ENCODE measurements around the gene ADAMTSL2.
A peak's percentile ranks its signal among the peaks of the same experiment; 100 is the strongest.

ADAMTSL2 gene

DNA sequence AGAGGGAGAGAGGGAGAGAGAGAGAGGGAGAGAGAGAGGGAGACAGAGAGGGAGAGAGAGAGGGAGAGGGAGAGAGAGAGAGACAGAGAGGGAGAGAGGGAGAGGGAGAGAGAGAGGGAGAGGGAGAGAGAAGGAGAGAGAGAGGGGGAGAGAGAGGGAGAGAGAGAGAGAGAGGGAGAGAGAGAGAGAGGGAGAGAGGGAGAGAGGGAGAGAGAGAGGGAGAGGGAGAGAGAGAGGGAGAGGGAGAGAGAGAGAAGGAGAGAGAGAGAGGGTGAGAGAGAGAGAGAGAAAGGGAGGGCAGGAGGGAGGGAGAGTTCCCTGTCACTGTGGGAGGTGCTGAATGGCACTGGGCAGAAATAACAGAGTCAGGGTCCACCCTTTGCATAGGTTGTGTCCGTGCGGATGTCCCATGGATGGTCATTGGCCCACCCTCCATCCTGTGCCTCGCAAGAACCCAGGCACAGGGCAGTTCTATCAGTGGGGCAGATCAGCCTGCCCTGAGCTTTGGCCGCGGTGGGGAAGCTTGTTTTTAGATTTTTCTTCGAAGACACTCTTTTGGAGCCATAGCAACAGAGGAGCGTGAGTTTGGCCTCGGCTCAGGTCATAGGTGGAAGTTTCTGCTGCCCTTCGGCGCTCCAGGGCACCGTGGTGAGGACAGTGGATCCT, 30.1 kb downstream of the ADAMTSL2 start:
- intact Hi-C loops (cut with DNase I) = no loop called here
- no peak for DNase-seq

DNA sequence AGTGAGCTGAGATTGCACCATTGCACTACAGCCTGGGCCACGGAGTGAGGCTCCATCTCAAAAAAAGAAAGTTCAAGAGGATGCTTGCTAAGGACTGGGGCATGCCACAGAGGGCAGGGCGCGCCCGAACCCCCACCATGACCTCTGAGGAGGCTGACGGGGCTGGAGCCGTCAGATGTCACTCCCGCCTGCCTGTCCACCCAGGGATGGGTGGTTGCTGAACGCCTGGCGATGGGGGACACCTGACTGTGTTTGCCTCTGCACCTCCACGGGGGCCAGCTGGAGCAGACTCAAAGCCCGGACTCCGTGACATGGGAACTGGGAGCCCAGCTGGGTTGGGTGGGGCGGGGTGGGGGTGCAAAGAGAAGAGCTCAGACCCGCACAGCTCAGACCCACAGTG, 31.9 kb downstream of the ADAMTSL2 start:
- intact Hi-C loops (cut with DNase I) = no loop called here
- DNase-seq = no peak

DNA sequence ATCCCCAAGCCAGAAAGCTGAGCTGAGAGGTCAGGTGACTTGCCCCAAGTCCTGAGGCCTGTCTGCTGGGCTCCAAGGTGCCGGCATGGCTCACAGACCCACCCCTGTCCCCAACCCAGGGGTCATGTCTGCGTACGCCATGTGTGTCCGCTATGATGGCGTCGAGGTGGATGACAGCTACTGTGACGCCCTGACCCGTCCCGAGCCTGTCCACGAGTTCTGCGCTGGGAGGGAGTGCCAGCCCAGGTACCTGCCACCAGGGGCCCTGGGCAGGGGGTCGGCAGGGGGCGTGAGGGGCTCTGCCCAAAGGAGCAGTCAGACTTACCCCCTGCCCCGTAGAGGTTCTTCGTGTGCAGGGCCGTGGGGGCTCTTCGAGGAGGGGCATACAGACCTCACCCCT, 32.3 kb downstream of the ADAMTSL2 start:
- intact Hi-C loops (cut with DNase I) = no loop called here
- DNase-seq = no peak

GRCh38 chr9:133568186-133568585, 33.7 kb downstream of the ADAMTSL2 start:
- DNase-seq = no peak

DNA sequence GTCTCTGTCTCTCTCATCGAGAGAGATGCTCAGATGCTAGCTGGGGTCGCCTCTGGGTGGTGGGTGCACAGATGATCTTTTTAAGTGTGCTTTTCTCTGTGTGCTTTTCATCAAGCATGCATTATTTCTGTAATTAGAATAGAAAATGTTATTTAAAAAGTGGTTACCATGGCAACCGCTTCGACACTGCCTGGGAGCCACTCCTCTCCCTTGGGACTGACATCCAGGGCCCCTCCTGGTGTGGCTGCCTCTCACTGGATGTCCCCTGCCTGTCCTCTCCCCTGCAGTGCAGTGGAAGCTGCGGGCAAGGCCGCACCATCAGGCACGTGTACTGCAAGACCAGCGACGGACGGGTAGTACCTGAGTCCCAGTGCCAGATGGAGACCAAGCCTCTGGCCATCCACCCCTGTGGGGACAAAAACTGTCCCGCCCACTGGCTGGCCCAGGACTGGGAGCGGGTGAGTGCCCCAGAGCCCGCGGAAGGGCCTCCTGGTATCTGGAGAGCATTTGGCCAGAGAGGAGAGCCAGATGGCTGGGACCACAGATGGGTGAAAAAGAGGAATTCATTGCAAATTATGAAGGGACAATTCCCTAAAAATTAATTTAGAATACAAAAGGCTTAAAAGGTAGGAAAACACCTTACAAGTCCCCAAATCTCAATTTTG, 34.7 kb downstream of the ADAMTSL2 start:
- peak in 1 of 42 donors; percentile 44 for DNase-seq
- intact Hi-C loops (cut with DNase I) = no loop called here

More at GRCh38 chr9:133568186-133568585, 33.7 kb downstream of the ADAMTSL2 start:
- intact Hi-C loops (cut with DNase I) = no loop called here

GRCh38 chr9:133569891-133570690, 35.6 kb downstream of the ADAMTSL2 start:
- no peak for DNase-seq
- intact Hi-C loops (cut with DNase I) = no loop called here

DNA sequence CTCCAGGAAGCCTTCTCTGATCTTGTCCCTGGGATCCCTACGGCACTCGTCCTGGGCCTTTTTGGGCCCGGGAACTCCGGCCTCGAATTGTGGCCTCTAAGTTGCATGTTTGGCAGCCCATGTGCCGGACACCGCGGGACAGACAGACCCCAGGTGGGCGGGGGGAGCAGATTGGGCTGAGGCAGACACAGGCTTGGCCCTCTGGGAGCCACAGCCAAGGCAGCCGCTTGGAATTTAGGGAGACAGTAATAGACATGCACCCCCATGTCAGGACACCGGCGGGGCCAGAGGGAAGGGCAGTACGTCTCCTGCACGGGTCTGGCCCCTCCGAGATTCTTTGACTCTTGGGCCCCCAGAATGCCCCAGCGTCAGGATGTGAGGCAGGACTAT, 36.2 kb downstream of the ADAMTSL2 start:
- DNase-seq = no peak
- intact Hi-C loops (cut with DNase I) = no loop called here

DNA sequence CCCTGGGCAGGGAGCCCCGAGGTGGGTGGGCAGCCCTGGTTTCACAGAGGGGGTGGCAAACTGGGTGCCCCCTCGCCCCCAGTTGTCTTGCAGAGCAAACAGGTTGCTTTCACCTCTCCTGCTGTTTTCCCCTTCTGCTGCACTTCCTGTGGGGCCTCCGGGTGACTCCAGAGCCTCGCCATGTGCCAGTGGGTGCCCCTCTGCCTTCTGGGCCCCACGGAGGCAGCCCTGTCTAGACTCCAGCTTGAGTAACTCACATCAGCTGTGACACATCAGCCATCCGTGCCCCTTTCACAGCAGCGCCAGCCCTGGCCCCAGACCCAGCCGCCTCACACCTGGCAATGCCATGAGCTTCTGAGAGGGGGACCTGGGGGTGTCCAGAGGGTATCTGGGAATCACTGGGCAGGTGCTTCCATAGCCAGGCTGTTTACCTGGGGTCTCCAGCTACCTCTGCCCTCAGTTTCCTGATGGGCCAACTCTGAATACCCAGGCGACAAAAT, 36.9 kb downstream of the ADAMTSL2 start:
- no peak for DNase-seq
- intact Hi-C loops (cut with DNase I) = no loop called here

DNA sequence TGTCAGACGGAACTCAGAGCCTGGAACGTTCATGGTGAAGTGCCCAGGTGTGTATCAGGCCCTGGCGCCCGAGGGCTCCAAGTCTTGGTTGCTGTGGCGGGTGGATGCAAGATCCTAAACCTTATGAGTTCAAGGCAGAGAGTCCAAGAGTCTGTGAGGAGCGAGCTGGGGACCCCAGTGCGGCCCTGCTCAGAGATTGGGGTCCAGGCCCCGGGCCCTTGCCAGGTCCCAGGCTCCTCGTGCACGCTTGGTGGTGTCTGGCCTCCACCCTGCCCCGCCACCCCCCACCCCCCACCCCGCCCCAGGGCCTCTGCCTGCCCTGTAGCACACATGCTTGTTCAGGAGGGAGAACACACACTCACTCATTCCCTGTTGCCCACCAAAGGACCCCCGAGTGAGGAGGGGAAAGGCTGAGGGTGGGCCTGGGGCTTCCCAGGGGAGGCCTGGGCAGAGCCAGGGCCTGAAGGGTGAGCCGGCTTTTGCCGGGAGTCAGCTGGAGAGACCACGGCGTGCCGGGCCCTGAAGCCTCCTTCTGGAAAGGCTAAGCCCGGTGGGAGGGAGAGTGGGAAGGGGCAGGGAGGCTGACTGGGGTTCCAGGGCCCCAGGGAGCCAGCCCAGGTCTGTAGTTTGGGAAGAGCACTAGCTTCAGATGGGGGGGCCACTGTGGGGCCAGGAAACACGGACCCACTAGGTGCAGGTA, 37.5 kb downstream of the ADAMTSL2 start:
- no peak for DNase-seq
- intact Hi-C loops (cut with DNase I) = no loop called here

GRCh38 chr9:133572821-133573361, 38.4 kb downstream of the ADAMTSL2 start:
- intact Hi-C loops (cut with DNase I) = no loop called here

DNA sequence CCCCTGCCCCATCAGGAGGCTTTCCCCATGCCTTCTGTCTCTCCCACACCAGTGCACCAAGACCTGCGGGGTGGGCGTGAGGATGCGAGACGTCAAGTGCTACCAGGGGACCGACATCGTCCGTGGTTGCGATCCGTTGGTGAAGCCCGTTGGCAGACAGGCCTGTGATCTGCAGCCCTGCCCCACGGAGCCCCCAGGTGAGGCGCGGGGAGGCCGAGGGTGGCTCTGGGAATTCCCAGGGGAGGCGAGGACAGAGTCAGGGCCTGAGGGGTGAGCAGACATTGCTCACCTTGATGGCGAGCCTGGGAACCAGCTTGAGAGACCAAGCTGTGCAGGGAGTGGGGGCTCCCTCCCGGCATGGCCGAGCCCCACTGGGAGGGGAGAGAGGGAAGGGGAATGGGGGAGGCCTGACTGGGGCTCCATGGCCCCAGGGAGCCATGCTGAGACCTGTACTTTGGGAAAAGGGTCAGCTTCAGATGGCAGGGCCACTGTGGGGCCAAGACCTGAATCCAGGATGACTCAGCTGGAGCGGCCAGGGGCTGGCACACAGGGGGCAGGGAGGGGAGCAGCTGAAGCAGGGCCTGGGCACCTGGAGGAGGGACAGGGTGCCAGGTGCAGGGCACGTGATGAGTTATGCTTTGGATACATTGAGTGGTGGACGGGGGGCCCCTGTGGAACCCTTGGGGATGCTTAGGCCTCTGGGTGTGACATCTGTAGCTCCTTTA, 39.4 kb downstream of the ADAMTSL2 start:
- intact Hi-C loops (cut with DNase I) = no loop called here
- no peak for DNase-seq

More at GRCh38 chr9:133572821-133573361, 38.4 kb downstream of the ADAMTSL2 start:
- peak; percentile 74 to 94 (median 86) for DNase-seq

DNA sequence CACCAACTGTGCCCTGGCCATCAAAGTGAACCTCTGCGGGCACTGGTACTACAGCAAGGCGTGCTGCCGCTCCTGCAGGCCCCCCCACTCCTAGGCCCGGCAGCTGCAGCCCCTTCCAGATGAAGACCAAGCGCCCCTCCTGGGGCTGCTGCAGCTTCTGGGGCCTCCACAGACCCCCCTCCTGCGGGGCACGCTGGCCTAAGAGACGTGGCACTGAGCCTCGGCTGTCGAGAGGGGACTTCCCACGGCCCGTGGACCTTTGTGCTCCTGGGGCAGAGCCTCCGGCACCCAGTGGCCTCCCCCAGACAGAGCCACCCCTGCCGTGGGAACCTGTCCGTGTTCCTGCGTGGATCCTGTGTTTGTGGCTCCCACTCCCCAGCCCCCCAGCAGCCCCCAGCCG, 40.3 kb downstream of the ADAMTSL2 start:
- no peak for DNase-seq
- intact Hi-C loops (cut with DNase I) = no loop called here

DNA sequence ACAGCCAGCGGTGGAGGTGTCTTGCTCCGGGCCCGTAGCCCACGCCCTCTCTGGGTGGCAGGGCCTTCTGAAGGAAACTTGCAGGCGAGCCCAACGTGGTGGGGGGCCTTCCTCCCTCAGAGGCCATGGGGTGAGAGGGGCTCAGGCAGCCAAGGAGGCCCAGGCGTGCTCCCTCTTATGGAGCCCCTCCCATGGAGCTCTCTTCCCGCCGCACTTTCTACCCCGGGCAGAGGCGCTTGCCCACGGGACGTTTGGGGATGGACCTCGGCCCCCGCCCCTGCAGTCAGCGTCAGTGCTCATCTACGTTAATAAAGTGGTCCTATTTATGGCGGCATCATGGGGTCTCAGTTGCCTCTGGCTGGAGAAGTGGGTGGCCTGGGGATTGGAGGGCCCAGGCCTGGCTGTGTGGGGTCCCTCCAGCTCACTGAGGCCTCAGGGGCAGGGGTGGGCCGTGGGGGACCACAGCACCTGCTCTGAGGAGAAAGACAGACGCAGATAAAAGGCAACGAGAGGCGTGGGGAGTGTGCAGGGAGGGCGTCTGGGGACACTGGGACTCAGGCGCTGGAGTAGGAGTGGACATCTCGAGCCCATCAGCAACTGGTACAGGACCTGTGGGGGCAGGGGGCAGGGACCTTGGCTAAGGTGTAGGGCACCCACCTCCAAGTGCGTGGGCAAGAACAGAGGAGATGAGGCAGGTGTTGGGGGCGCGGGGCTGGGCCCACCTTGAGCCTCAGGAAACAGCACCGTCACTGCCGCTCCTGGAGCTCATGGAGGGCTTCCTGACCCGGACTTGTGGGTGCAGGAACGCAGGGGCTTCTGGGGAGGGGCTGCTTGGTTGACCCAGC, 40.9 kb downstream of the ADAMTSL2 start:
- DNase-seq = no peak
- intact Hi-C loops (cut with DNase I) = no loop called here

GRCh38 chr9:133576031-133576874, 41.7 kb downstream of the ADAMTSL2 start:
- no peak for DNase-seq
- intact Hi-C loops (cut with DNase I) = no loop called here

DNA sequence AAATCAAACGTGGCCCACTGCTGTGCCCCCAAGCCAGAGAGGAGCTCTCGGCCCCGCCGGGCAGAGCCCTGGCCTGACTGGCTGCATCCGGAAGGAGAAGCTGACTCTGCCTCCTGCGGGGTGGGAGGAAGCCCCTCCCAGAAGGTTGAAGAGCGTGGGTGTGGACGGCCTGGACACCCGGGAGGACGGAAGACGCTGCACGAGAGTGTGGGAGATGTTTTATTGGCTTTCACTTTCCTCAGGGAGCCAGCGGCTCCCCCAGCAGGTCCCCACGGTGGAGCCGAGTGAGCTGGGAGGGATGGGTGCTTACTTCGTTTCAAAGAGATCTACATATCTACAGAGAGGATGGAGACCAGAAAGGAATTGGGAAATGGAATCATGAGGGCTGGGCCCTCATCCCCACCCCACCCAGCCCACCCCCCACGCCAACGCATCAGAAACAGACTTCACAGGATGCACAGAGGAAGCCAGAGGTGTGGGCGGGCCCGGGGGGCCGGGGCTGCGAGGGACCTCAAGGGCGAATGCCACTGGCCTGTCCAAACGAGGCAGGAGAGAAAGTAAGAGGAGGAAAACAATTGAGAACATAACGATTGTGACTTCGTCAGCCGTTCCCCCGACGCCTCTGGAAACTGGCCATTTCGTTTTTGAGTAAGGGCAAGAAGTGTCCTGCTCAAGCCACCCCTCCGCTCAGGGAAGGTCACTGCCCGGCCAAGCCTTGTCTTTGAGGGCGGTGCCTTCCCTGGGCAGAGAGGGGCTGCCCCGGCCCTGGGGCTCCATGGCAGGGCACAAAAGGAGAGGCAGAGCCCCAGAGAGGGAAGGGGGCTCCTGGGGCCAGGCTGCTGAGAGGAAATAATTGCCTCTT, 42.6 kb downstream of the ADAMTSL2 start:
- no peak for DNase-seq
- intact Hi-C loops (cut with DNase I) = no loop called here

DNA sequence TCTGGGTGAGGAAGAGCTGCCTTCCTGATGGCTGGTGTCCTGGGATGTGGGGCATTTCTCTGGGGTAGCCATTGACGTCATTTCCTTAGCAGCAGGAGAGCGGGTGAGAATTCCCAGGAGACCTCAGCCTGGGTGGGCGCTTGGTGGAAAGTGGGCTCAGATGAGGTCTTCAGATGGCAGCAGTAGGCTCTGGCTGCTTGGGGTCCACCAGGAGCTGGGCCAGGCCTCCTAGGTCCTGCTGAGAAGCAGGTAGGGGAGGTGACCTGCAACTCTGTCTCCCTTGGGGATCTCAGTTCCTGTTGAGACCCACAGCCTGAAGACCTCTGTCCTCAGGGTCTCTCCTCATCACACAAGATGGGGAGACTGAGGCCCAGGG, 43.2 kb downstream of the ADAMTSL2 start:
- intact Hi-C loops (cut with DNase I) = no loop called here

More for the DNA sequence above, 43.2 kb downstream of the ADAMTSL2 start:
- no peak for DNase-seq

Measured in head of caudate nucleus (tissue), 42 donors.